HG02759 (cell line): Measurements from ENCODE around the gene FGFR3.
"Not testable (repeated sequence)": the region's sequence is repeated elsewhere in the genome, so short reads cannot be mapped to it uniquely, and the experiment has no call there.

ENCODE experiments used
- ATAC-seq: cut with Tn5 transposase; IDR thresholded peaks from one replicate; pipeline ENCODE4 v1.9.1; 2021; ENCODE audit warnings: mild to moderate bottlenecking, moderate library complexity; ENCODE audit not compliant: unreplicated experiment

FGFR3 gene

GRCh38 chr4:1815096-1815996 lies 22.3 kb downstream of the FGFR3 start:
- ATAC-seq, result no peak

DNA sequence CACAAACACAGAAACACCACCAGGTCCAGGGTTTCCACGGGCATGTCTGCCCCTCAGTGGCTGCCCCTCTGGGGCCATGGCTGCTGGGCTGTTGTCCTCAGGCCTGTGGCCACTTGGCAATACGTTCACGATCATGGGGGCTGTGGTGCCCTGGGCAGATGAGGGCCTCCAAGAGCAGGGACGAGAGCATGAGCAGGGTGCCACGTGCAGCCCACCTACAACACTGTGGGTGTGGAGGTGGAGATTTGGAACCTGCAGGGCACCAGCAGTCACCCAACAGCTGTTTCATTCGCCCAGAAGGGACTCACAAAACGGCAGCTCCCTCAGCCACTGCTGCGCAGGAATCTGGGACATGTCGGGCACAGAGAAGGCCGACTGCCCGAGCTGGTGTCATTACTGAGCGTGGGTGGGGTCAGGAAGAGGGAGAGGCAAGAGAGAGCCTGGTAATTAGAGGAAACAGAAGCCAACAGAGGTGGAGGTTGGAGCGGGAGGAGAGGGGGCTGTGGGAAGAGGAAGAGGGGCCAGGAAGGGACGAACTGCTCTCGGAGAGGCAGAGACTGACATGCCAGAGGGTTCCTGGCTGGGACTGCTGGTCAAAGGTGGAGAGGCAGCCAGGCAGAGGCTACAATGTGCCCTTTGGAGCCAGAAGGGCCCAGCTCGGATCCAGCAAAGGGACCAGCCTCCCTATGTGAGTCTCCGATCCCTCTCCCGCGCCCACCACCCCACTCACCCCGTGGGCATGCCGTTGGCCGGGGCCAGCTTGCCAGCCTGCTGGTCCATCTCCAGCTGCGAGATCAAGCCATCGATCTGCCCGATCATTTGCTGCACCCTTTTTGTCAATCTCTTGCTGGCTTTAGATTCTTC lies 23.1 kb downstream of the FGFR3 start:
- no peak for ATAC-seq

DNA sequence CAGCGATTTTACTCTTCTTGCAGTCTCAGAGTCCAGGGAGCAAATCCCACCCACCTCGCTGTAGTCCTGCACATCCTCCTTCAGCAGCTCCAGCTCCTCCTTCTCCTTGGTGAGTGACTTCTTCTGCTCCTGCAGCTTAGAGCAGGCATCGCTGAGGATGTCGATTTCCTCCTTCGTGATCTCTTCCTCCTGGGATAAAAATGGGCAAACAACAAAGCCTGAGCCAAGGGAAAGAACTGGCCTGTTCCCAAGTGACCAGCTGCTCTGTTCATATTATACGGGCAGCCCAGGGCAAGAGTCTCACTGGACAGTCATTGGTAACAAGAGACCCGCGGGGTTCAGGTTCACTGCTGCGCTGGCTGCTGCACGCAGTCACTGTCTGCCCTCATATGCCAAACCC lies 26.2 kb downstream of the FGFR3 start:
- ATAC-seq, result no peak

GRCh38 chr4:1819816-1820215 lies 26.7 kb downstream of the FGFR3 start:
- ATAC-seq, result no peak

DNA sequence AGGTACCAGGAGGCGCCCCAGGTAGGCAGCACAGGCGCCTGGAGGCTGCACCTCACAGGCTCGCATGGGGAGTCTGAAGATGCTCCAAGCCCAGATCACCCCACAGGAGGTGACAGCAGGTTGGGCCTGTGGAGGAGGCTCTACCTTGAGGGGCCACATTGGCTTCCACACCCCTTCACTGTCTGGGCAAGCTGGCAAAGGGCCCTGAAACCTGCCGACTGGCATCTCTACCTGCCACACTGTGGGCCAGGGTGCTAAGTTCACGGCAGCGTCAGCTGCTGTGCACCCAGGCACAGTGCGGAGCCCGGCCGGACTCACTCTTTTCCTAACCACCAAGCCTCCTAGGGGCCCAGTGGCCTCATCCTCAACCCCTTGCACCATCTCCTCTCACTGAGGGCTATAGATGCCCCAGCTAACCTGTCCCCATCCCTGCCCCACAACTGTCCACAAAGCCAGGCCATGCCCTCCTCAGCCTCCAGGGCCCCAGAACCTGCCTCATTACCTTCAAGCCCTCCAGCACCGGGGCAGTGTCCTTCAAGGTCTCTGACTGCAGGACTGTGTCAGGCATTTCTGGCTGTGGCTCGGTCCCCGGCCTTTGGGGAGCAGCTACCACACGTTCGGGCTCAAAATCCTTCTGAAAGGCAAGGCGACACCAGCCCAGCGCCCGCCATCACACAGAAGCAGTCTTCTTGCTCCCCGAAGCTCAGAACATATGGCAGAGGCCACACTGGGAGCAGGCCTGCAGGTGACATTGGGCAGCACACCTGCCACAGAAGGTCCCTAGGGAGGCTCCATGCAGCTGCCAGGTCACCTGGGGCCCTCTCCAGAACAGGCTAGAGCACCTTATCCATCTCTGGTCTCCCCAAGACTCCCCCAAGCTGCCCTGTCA lies 28.8 kb downstream of the FGFR3 start:
- no peak for ATAC-seq

DNA sequence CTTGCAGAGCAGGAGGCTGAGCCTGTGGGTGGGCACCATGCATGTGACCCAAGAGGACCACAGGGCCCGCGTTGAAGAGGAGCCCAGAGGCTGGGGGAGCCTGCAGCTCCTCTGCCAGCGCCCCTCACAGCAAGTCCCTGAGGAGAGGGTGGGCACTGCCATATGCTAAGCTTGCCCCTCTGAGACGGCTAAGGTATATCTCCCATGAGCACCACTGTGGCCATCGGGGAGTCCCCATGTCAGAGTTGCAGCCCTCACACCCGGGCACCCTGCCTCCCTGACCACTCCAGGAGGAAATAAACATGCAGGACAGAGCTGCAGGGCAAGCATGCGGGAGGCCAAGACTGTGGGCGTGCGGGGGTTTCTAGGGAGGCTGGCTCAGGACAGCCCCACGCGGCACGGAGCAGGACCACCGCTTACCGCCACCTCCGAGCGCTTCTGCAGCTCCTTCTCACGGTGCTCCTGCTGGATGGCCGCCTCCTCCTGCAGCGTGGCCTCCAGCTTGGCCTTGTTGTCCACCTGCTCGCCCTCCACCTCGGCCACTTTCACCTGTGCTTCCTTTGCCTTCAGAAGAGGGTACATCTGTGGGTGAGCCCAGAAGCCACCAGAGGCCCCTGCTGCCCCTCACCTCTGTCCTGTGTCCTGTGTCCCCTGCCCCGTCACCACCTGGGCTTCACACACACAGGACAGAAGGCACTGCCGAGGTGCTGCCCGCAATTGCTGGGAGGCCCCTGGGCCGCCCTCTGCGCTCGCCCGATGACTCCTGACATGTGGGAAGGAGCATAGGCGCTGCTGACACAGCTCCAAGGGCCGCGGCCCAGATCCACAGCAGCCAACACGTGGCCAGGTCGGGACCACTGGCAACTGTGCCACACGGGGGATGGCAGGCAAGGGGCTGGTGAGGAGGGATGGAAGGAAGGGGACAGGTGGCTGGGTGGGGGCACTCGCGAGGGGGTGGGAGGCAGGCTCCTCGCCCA lies 29.8 kb downstream of the FGFR3 start:
- no peak for ATAC-seq

GRCh38 chr4:1823545-1823932 lies 30.4 kb downstream of the FGFR3 start:
- ATAC-seq, result no peak

DNA sequence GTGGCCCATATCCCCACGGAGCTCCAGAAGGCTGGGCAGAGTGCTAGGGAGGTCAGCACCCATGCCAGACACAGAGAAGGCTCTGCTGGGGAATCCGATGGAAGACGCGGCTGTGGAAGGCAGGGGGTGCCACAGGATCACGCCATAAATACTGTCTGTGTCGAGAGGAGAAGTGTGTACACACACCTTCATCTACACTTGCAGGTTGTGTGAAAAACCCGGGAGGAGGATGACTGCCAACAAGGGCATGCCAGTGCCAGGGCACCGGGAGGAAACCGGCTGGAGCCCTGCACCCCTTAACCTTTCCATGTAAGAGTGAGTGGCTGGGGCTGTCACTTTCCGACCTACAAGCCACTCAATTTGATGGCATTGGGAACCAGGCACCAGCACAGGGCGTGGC lies 31.7 kb downstream of the FGFR3 start:
- ATAC-seq, result no peak

DNA sequence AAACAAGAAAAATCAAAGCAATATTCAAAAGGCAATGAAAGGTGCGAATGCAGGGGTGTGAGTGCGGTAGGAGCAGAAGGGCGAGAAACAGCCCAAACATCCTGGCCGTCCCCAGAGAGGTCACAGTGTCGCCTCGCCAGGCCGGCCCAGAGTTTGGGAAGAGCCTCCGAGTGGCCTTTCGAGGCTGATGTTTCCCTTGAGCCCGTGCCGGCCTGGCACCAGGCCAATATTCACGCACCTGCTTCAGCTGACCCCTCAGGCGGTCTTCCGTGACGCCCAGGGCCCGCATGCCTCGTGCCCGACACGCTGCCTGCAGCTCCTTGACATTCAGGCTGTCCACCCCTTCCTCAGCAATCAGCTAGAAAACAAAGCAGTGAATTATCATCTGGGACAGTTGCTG lies 32.2 kb downstream of the FGFR3 start:
- ATAC-seq, result no peak

- ATAC-seq, result no peak
Measured at GRCh38 chr4:1826531-1827350, 33.6 kb downstream of the FGFR3 start.

GRCh38 chr4:1830234-1830633 lies 37.1 kb downstream of the FGFR3 start:
- ATAC-seq, result no peak

DNA sequence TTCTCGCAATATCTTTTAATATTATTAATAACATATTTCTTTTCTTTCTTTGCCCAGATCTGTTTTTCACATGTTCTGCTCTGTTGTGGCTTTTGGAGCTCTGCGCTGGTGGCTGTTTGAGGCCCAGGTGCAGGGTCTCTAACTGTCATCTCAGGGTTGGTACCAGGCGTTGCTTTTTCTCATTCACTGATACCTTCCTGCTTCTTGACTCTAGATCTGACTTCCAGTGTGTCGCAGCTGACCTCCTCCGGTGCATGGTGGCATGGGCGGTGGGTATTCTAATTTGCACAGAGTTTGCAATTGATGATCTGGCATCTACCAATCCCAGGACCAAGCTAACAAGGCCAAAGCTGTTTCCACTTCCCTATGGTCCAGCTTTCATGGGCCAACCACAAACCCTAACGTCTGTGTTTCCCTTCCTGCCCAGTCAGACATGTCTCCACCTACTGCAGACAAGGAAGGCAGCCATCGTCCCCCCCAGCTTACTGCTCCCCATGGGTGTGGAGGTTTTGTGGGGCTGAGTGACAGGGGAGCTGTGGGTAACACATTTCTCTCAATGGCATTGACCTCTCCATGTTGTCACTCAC lies 37.6 kb downstream of the FGFR3 start:
- no peak for ATAC-seq

DNA sequence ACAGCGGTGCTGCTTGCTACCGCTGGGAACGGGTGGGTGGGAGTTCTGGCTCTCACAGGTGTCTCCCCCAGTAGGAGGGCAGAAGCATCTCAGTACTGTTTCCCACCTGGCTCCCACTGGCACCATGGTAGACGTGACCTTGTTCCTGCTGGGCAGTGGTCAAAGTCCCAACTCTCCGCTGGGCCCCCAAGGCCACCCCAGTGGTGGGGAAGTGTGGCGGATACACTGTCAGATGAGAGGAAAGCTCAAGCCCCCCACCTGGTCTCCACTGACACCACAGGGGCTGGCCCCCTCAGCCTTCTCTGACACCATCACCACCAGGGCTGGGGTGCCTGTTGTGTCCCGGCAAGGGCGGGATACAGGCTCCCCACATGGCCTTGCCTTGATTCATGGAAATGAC lies 38.2 kb downstream of the FGFR3 start:
- no peak for ATAC-seq

DNA sequence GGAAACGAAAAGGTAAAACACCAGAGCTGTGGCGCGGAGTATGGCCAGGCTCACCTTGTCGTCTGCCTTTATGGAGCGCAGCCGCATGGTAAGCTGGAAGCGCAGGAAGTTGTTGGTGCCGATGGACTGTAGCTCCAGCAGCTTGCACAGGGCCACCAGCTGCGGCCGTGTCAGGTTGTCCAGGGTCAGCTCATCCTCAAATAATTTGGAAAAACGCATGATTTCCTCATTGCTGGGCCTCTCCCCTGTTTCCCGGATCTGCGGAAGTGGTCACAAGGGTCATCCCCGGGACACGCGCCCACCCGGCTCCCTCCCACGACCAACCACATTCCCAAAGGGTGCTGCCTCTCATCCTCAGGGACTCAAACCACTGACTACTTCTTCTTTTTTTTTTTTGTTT lies 39.6 kb downstream of the FGFR3 start:
- no peak for ATAC-seq

DNA sequence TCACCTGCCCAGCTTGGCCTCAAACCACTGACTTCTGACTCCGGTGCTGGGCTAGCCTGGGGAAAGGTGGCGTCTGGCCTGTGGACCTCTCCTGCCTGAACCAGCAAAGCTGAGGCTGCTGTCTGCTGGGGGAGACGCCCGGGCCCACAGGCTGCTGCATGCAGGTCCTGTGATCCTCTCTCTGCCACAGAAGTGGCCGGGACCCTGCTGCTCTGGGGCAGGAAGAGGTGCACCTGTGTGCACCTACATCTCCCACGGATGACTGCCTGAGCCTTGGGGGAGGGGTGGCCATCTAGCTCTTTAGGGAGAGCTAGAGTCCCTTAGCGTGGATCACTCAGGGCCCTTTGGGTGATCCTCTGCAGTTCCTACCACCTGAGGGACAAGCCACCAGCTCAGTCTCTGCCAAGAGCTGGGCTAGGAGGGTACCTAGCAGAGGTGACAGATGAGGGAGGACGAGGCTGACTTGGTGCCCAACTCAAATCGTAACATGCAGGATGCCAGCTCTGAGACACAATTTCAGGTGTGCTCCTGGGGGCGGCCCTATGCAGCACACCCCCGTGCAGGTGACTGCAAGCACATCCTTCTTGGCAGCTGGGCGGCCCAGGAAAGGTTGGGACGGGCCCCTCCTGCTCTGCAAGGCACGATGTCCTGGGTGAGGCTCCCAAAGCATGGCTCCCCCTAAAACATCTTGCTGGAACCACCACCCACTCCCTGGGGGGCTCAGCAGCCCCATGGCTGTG lies 40.4 kb downstream of the FGFR3 start:
- ATAC-seq, result peak; percentile 20

DNA sequence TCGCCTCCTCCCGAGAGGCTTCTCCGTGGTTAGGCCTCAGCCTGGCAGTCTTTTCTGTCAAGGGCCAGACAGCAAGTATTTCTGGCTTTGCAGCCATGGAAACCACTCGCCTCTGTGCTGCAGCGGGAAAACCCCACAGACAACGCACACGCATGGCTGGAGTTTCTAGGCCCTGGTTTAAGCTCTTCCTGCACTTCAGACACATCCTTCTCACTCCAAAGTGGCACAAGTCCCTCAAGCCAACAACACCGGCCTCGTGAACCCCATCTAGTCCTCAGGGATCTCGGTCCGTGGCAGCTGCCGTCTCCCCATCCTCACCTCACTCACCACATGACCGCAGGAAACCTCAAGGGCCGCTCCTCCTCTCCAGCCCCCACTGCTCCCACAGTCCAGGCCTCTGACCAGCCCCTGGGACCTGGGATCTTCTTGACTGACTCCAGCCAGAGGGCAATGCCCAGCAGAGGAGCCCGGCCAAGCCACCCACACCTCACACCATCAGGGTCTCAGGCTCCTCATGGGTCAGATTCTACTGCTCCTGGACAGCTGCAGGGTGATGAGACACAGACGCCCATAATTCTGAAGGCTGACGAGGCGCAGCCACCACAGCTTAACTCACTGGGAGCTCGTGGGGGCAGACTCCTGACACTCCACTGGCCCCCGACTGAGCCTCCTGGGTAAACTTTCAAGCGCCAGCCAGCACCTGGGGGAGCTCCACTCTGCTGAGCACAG lies 41.1 kb downstream of the FGFR3 start:
- peak; percentile 73 for ATAC-seq

GRCh38 chr4:1835836-1836235 lies 42.7 kb downstream of the FGFR3 start:
- ATAC-seq, result not testable (repeated sequence)
